GM19023 (cell line): Measurements from ENCODE around the gene RBM4B.
"Not testable (repeated sequence)": the region's sequence is repeated elsewhere in the genome, so short reads cannot be mapped to it uniquely, and the experiment has no call there.

Experiments used
- ATAC-seq: cut with Tn5 transposase; IDR thresholded peaks from one replicate; pipeline ENCODE4 v1.9.1; 2021; ENCODE audit warnings: mild to moderate bottlenecking, moderate library complexity; ENCODE audit not compliant: unreplicated experiment

RBM4B gene, protein sequence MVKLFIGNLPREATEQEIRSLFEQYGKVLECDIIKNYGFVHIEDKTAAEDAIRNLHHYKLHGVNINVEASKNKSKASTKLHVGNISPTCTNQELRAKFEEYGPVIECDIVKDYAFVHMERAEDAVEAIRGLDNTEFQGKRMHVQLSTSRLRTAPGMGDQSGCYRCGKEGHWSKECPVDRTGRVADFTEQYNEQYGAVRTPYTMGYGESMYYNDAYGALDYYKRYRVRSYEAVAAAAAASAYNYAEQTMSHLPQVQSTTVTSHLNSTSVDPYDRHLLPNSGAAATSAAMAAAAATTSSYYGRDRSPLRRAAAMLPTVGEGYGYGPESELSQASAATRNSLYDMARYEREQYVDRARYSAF

DNA sequence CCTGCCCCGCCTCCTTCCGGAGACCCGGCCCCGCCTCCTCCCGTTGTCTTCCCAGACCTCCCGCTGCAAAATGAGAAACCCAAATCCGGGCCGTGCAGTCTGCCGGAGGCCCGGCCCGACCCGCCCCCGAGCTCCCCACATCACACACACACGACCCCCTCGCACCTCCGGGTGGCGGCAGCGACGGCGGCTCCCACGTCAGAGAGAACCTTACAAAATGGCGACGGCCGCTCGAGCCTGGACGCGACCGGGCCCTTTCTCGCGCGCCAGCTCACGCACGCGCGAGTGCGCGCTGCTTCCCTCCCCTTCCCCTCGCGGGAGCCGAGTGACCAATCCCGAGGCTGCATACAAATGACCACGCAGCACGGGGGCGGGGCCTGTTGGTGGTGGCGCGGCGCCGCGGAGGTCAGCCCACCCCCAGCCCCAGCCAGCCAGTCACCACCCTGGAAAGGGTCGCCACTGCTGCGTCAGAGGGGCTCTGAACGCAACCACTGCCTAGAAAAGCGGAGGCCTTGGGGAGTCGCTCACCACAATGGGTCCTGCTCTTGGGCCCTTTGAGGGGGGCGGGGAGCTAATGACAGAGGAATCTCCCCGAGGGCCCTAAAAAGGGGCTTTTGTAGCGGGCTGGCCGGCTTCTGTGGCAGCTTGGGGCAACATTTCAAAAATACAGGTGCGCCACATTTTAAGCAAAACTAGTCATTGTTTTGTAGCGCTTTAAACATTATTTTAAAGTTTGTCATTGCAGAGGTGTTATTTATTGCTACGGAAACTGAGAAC, at the start of gene RBM4B:
Gene RBM4B (minus strand): TSS at position 289 of the 777 bp plus-strand sequence. CDS start 808 bp downstream, outside the sequence.
- peak; percentile 89 for ATAC-seq

- no peak for ATAC-seq
Observed at GRCh38 chr11:66725647-66726046, 48.0 kb upstream of the RBM4B start.

DNA sequence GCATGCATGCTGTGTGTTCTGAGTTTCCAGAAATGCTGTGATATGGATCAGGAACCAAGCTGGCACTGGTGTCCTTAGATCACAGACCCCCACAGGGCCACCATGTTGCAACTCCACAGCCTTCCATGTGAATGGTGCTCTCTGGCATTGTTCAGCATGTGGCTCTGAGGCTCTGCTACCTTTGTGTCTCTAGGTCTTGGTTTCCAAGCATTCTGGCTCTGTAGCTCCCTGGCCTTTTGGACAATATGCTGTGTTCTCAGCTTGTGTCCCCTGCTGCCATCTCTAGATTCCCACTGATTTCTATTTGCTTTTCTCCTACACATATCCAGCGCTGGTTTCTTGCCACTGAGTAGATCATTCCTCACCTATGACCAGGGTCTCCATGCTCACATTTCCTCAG, 47.4 kb upstream of the RBM4B start:
- ATAC-seq, result no peak

DNA sequence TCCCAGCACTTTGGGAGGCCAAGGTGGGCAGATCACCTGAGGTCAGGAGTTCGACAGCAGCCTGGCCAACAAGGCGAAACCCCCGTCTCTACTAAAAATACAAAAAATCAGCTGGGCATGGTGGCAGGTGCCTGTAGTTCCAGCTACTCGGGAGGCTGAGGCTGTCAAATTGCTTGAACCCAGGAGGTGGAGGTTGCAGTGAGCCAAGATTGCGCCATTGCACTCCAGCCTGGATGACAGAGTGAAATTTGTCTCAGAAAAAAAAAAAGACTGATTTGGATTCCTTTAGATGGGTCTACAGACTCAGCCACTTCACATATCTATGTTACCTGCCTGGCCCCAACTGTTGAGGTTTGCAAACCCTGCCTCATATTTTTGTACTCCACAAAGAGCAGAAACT, 46.5 kb upstream of the RBM4B start:
- not testable (repeated sequence) for ATAC-seq

DNA sequence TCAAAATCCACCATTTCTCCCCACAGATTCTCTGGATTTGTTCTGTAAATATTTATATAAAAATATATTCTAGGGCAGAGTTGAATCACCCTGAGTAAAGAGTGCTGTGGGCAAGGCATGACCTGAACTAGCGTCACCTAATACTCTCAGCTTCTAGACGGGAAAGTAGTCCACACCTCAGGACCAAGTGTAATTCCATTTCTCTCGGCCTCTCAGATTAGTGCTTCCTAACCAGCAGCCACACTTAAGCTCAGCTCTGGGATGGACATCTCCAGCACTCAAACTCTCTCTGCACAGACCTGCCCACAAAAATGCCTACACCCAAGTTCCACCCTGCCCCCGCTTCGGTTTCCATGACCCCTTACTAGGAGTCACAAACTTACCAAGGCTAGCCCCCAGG, 46.0 kb upstream of the RBM4B start:
- ATAC-seq, result no peak

GRCh38 chr11:66722745-66723651, 45.3 kb upstream of the RBM4B start:
- no peak for ATAC-seq

DNA sequence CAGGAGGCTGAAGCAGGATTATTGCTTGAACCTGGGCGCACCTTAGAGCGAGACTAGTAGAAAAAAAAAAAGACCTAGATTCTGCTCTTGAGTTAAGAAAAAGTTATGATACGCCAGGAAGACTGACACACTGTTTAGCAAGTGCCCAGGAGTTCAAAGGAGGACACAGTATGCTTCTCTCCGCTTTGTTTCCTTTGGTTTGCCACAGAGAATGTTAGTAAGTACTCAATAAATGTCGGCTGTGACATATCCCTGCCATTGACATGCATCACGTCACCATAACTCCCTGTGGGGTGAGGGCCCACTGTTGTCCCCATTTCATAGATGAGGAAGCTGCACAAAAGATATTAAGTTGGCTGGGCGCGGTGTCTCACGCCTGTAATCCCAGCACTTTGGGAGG, 44.3 kb upstream of the RBM4B start:
- ATAC-seq, result no peak

DNA sequence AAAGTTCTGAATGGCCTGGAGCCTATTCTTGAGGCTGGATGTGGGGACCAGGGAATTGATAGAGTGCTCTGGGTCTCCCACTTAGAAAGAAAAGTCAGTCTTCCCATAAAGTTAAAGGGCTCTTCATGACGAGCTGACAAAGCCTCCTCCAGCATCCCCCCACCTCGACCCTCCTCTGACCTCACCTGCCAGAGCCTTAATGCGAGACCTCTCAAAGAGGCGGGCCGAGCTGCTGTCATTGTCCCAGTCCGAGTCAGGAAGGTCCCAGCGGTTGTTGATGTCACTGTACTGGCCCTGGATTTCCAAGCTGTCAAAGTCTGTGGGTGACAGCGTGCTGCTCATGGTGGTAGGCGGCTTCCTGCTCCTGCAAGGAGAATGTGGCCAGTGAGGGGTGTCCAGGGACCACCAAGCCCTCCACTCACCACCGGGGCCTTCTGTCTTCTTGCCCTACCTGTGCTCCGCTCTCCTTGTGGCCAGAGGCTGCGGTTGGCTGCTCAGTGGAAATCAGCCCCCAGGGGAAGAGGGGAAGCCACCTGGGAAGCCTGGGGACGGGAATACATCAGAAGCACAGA, 43.3 kb upstream of the RBM4B start:
- ATAC-seq, result no peak

DNA sequence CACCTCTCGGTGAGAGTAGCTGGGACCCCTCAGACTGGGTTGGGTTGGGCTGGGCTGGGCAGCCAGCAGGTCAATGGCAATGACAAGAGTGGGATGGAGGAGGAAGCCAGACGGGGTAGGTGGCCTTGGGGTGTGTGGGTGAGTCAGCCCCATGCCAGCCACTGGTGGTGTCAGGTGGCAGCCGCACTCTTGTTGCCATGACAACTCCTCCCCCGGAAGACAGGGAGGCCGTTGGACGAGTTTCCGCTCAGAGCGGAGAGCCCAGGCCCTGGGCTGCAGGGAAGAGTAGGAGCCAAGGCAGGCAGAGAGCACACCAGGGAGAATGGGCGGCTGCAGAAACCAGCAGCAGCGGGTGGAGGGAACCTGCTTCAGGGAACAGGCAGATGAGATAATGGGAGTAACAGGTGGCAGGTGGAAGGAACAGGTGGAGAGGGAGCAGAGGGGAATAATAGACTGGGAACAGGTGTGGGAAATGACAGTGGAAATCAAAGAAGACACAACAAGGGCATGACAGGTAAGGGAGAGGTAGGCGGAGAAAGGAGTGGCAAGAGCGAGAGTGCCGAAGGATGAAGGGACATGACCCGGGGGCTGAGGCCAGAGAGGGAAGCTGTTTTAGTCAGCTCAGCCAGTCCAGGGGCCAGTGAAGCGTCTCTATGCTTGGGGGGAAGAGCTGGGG, 42.7 kb upstream of the RBM4B start:
- ATAC-seq, result no peak

GRCh38 chr11:66719111-66719872, 41.6 kb upstream of the RBM4B start:
- no peak for ATAC-seq

DNA sequence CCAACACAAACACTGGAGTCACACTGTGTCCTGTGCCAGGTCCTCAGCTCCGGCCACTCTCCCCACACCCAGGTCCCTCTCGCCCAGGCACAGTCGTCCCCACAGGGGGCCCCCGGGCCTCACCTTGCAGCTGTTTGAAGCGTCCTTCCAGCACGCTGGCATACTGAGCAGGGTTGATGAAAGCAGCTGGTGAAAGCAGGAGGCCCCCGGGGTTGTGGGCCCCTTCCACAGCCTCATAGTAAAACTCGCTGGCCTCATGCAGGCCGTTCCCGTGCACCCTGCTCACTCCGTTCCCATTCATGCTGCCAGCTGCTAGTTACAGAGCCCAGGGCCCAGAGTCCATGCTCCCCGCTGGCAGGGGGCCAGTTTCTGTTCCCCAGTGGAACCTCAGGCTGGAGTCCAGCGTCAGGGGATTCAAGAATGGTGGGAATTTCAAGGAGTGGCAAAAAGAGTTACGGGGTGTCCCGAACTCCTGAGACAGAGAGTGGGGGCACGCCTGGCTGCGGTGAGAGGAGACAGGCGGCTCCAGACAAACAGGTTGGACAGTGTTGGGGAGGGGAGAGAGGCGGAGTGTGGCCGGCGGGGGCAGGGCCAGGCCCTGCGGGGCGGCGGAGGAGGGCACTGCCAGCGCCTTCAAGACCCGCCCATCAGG, 40.8 kb upstream of the RBM4B start:
- ATAC-seq, result no peak

GRCh38 chr11:66717925-66718319, 40.2 kb upstream of the RBM4B start:
- no peak for ATAC-seq

DNA sequence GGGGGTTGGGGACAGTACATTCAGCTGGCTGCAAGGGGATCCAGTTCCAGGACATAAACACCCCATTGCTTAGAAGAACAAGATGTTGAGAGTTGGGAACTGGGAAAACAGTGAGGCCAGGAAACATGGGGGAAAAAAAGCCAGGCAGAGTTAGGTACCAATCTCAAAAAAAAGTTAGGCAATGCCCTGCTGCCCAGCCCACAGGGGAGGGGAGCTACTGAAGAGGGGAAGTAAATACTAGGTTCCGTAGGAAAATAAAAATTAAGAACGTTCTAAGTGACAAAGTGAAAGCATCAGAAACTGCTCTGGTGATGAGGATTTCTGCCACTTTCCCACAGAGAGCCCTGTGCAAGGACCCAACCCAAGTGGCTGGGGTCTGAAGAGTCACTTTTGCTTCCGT, 39.3 kb upstream of the RBM4B start:
- ATAC-seq, result no peak

DNA sequence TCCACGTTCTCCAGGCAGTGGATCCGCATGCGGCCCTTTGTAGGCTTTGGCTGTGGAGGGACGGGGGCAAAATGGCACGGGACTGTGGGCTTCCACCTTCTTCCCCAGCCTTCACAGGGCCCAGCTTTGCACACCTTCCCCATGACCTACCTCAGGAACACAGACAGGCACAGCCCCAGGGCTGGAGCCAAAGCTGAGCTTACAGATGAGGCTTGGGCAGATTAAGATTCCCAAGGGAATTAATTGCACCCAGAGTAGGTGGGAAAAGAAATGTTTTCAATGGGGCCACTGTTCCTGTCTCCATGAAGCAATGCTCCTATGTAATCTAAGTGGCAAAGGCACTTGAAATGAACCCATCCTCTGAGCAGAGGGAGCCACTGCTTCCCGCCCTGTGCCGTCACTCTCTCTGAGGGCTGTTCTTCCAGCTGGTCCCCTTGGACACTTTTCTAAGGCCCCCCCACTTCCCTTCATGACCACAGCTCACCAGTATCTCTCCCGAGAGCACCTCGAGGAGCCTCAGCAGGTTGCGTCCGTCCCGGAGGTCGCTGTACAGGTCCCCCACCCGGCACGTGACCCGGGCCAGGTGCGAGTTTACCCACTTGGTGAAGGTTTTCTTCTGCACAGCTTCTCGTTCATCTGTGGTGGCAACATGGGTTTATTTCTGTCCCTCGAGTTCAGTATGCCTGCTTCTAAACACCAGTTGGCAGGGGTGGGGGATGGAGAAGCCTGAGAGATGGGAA, 37.8 kb upstream of the RBM4B start:
- no peak for ATAC-seq

DNA sequence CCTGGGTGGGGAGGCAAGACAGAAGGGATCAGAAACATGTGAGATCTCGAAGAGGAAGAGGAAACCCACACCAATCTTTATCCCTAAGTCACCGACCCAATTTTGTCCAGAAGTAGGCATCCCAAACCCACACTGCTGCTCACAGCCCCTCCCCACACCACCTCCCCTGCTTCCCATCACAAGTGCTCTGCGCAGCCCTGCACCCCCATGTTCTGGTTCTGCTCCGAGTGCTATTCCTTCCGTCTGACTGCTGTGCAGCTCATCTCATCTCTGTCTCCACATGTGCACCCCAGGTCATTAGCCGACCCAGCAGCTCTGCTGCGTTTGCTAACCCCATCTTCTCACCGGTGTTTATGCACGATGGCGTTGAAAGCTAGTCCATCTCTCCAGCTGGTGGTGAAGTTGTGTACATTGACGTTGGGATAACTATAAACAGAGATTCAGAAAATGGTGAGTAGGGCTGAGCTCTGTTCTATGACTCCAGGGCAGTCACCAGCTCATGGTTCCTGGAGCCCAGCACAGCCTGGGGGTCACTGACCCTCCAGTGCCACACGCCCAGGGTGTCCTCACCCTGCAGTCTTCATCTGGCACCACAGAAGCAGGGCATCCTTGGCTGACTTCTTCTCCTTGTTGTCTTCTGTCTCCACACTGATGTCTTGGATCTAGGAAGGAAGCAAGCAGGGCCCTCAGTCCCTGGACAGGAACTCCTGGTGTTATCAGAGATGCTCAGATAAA, 36.2 kb upstream of the RBM4B start:
- ATAC-seq, result no peak

DNA sequence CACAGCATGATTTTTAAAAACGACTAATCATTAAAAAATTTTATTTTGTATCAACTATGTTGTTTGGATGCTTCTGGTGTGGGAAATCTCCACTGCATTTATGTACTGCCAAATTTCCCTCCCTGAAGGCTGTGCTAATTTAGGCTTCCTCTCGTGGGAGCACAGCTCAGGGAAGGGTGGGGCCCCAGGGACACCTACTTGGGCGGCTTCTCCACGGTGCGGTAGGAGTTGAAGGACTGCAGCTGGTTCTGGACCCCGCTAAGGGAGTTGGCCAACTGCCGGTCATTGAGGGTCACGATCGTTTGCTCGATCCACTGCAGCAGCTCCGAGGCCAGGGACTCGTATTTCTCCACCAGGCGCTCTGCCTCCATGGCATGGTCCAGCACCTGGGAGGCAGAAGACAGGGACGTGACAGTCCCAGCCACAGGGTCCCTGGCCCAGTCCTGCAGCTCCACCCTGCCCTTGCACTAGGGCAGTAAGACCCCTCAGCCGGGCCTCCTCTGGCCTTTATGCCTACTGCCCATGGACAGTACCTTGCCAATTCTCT, 32.8 kb upstream of the RBM4B start:
- ATAC-seq, result no peak

GRCh38 chr11:66708701-66709100, 31.0 kb upstream of the RBM4B start:
- ATAC-seq, result no peak
